Measurements from ENCODE around the gene FGL2.

DNA sequence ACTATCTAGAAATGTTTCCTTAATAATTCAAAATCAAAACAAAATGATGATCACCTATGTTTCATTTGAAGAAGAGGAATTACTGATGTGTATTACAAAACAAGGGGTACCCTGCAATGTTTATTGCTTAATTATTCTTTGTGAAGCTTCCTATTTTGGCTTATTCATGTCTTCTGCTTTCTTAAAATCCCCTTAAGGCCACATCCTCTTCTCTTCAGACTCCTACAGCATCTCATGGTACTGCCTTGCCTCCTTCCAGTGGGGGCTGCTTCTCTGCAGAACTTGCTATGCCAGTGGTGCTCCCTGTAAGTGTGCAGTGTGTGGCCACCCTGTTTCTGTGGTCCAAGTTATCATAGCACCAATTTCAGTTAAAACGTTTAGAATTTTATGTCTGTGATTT, 42.2 kb downstream of the FGL2 start:
- TF ChIP-seq, protein P1, sequence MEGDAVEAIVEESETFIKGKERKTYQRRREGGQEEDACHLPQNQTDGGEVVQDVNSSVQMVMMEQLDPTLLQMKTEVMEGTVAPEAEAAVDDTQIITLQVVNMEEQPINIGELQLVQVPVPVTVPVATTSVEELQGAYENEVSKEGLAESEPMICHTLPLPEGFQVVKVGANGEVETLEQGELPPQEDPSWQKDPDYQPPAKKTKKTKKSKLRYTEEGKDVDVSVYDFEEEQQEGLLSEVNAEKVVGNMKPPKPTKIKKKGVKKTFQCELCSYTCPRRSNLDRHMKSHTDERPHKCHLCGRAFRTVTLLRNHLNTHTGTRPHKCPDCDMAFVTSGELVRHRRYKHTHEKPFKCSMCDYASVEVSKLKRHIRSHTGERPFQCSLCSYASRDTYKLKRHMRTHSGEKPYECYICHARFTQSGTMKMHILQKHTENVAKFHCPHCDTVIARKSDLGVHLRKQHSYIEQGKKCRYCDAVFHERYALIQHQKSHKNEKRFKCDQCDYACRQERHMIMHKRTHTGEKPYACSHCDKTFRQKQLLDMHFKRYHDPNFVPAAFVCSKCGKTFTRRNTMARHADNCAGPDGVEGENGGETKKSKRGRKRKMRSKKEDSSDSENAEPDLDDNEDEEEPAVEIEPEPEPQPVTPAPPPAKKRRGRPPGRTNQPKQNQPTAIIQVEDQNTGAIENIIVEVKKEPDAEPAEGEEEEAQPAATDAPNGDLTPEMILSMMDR (IDR thresholded peaks at IDR 0.05), result no peak
- TF ChIP-seq POLR2AphosphoS5 (IDR thresholded peaks at IDR 0.05) (no peak), EP300 (IDR thresholded peaks at IDR 0.05) (no peak), POLR2A (IDR thresholded peaks at IDR 0.05) (no peak)
